Measurements from ENCODE around the gene CNIH2.
"Not testable (repeated sequence)": the region's sequence is repeated elsewhere in the genome, so short reads cannot be mapped to it uniquely, and the experiment has no call there.

Gene CNIH2

DNA sequence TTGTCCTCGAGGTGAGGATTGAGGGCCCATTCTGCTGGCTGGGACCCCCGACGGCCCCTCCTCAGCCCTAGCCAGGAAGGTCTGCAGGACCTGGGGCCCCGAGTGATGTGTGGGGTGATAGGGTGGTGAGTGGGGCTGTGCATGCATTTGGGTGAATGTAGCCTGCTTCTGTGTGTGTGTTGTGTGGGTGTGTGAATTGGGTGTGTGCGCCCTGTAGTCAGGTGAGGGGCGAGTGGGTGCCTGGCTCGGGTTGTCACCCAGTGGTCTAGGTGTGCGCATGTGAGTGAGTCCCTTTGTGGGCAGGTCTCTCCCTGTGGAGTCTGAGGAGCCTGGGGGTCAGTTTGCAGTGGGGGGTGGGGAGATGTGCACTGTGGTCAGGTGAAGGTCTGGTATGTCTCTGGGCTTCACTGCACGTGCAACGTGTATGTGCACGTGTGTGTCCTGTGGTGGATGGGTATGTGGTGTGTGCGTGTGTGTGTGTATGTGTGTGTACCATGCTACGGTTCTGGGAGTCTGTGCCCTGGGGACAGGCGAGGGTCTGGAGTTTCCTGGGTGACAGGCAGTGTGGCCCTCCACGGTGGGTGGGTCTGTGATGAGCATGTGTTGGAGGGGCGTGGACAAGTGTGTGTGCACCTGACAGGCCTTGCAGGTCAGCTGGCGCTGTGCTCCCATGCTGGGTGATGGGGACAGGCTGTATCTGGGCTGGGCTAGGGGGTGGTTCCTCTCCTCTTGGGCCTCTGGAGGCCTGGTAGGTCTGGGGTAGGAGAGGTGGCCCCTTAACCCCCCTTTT is 14.8 kb downstream of the CNIH2 start:
- no peak for DNase-seq

- no peak for DNase-seq
Measured at GRCh38 chr11:66293352-66293751, 15.4 kb downstream of the CNIH2 start.

DNA sequence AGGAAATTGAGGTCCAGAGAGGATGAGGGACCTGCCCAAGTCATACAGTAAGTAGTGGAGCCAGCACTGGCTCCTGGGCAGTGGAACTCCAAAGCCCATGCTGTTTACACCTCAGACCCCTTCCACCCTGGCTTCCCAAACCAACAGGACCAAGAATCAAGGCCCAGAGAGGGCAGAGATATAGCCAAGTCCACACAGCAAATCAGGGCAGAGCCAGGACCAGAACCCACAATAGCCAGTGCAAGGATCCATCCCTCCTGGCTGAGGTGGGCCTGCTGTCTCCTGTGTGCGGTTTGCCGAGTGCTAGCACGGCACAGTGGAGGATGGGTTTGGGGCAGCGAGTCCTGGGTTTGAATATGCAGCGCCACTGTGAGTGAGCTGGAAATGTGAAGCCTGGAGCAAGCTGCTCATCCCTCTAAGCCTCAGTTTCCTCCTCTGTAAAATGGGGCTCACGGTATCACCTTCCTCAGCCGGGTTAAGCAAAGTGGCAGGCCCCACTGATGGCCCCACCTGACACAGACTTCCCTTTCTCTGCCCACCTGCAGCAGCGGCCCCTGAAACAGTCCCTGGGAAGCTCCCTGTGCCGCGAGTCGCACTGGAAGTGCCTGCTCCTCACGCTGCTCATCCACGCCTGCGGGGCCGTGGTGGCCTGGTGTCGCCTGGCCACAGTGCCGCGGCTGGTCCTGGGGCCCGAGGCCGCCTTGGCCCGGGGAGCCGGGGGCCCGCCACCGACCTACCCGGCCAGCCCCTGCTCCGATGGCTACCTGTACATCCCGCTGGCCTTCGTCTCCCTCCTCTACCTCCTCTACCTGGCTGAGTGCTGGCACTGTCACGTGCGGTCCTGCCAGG is 16.0 kb downstream of the CNIH2 start:
- DNase-seq: no peak

DNA sequence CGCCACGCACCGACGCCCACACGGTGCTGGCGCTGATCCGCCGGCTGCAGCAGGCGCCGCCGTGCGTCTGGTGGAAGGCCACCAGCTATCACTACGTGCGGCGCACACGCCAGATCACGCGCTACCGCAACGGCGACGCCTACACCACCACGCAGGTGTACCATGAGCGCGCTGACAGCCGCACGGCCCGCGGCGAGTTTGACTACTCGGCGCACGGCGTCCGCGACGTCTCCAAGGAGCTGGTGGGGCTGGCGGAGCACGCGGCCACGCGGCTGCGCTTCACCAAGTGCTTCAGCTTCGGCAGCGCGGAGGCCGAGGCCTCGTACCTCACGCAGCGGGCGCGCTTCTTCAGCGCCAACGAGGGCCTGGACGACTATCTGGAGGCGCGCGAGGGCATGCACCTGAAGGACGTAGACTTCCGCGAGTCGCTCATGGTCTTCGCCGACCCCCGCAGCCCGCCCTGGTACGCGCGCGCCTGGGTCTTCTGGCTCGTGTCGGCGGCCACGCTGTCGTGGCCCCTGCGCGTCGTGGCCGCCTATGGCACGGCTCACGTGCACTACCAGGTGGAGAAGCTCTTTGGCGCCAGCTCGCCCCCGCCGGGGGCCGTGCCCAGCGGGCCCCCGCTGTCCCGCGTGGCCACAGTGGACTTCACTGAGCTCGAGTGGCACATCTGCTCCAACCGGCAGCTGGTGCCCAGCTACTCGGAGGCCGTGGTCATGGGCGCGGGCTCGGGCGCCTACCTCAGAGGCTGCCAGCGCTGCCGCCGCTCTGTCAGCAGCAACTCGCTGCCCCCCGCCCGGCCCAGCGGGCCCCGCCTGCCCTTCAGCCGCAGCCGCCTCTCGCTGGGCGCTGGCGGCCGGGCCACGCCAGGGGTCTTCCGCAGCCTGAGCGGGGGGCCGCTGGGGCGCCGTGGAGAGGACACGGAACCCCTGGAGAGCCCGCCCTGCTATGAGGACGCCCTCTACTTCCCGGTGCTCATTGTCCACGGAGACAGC is 16.9 kb downstream of the CNIH2 start:
- DNase-seq: no peak

GRCh38 chr11:66297610-66298009 is 19.6 kb downstream of the CNIH2 start:
- no peak for DNase-seq

DNA sequence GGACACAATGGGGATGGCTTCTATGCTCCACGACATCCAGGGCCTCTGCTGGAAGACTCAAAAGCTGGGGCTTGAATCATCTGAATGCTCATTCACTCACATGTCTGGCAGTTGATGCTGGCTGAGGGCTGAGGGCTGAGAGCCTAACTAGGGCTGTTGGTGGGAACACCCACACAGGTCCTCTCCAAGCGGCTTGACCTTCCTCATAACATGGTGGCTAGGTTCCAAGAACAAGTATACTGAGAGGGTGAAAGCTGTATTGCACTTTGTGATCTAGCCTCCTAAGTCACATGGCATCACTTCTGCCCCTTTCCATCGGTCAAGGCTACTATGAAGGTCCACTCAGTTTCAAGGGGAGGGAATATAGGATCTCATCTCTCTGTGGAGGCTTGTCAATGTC is 21.2 kb downstream of the CNIH2 start:
- DNase-seq: no peak

GRCh38 chr11:66302656-66303055 is 24.7 kb downstream of the CNIH2 start:
- DNase-seq: no peak

GRCh38 chr11:66309475-66309874 is 31.5 kb downstream of the CNIH2 start:
- no peak for DNase-seq

GRCh38 chr11:66310324-66310723 is 32.3 kb downstream of the CNIH2 start:
- DNase-seq: no peak

GRCh38 chr11:66310803-66311440 is 32.9 kb downstream of the CNIH2 start:
- DNase-seq: not testable (repeated sequence)

- DNase-seq: no peak
Measured at GRCh38 chr11:66311470-66311964, 33.5 kb downstream of the CNIH2 start.

GRCh38 chr11:66311965-66312548 is 34.1 kb downstream of the CNIH2 start:
- DNase-seq: peak; percentile 99

- DNase-seq: peak; percentile 99
Measured at GRCh38 chr11:66312549-66313320, 34.8 kb downstream of the CNIH2 start.

GRCh38 chr11:66313321-66314185 is 35.6 kb downstream of the CNIH2 start:
- no peak for DNase-seq

- no peak for DNase-seq
Measured at GRCh38 chr11:66314186-66314501, 36.2 kb downstream of the CNIH2 start.

DNA sequence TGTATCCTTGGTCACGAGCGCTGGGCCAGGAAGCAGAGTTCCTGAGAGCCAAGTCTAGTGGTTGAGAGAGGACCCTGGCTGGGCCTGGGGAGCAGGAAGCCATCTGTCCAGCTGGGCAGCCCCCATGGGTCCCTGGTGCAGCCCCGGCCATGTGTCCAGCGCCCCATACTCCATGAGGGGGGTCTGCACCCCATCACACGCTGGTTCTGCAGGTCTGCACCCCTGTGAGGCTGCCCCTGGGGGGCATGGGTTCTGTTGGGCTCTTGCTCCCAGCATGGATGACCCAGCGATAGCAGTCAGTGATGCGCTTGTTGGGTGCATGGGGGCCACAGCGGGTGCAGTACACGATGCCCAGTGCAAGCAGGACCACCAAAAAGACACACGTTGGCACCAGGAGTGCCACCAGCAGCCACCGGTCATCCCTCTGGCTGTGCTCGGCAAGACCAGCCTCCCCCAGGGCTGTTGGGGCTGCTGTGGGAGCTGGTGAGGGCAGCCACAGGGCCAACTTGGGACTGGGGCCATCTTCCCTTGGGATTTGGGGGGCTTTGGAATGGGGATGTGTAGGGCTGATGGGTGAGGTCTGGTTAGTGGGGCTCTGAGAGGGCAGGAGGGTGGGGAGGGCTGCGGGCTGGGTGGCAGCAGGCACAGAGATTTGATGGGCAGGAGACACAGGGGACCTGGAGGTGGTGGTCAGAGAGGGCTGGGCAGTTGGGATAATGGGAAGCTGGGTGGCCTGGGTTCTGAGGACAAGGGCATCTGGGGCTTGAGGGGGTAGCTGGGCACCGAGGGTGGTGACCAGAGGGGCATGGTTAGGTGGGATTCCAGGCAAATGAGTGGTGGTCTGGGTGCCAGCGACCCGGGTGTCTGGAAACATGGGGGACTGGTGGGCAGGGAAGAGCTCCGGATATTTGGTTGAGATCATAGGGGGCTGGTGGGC is 36.9 kb downstream of the CNIH2 start:
- DNase-seq: no peak

GRCh38 chr11:66315498-66315885 is 37.5 kb downstream of the CNIH2 start:
- DNase-seq: no peak

DNA sequence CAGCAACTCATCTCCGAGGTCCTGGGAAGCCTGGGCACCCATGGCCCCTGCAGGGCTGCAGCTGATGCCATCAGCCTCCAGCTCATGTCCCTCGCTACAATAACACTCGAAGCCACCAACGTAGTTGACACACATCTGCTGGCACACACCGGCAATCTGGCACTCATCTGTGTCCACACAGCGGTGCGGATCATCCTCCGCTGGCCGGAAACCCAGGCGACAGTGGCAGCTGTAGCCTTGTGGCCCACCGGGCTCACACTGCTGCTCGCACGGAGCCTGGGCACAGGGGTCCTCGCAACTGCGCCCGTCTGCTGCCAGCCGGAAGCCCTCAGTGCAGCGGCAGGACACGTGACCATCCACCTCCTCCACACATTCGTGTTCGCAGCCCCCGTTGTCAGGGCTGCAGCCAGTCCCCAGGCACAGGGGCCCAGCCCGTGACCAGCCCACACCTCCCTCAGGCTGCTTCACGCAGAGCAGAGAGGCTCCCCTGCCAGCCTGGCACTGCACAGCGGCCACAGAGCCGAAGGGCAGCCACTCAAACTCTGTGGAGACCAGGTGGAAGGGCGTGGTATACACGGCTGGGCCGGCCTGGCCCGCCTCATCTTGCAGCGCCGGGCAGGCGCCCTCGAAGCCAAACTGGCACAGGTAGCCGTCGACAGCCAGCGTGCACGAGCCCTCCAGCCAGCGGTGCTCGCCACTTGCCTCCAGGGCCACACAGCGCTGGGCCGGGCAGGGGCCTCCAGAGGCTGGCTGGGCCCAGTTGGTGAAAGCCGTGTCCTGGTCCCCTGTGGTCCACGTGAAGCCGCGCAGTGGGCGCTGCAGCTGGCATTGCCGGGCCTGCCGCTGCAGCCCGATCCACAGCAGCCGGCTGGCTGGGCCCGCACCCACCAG is 38.2 kb downstream of the CNIH2 start:
- DNase-seq: no peak

Measured in CD4-positive, alpha-beta T cell treated with Interleukin-12 subunit alpha and Interleukin-12 subunit beta, for 1 hour (primary cell).